ENCODE data around the gene SLC1A6. TPM values are rescaled to one million over a fixed set of nuclear protein-coding genes. Genes with fewer than 3 reads are reported as not detected.

The SLC1A6 gene
- total RNA-seq, 1 experiment from 2014 or later, result 0.15 TPM

DNA sequence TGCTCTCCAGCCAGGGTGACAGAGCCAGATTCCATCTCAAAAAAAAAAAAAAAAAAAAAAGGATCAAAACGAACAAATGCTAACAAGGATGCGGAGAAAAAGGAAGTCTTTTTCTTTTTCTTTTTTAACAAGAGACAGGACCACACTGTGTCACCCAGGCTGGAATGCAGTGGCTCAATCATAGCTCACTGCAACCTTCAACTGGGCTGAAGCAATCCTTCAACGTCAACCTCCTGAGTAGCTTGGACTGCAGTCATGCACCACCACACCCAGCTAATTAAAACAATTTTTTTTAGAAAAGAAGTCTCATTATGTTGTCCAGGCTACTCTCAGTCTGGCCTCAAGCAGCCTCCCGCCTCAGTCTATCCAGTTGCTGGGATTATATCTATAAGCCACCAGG lies 73.0 kb downstream of the SLC1A6 start:
- BruUV-seq (replicated peaks), result no TSS peak
- POLR2A ChIA-PET, result no interaction called here
- no peak for DNase-seq (ENCODE audit: low read depth, low spot score)

DNA sequence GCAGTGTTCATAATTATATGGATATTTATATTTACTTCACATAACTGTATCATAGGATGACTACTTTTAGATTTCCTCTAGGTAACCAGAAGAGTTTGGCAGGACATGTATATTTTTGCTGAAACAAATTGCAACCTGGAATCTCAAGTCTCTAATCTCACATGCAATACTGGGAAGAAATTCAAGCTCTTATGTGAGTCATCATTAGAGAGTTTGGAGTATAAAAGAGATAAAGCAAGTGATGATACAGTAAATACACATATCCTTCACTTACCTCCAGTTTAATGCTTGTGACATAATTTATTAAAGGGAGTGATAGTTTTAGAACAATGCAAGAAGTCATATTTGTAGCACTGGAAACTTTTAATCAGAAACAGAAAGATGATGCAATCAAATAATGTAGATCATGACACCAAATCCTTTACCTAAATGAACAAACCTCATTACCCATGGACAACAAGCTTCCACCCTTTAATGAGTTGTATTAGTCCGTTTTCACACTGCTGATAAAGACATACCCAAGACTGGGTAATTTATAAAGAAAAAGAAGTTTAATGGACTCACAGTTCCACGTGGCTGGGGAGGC lies 77.9 kb downstream of the SLC1A6 start:
- no peaks in the 10 kb centered on the region for H3K4me1 ChIP-seq (ENCODE audit: control insufficient read depth, insufficient read depth, low read length)
- H3K27ac ChIP-seq (ENCODE audit: low read length), result no peak overlapping the region
- intact Hi-C loops (cut with micrococcal nuclease; ENCODE audit: unreplicated experiment), result no loop called here
- in situ Hi-C loops (cut with HindIII; ENCODE audit: low pct_unique_long_range_greater_than_20kb, low sequenced_read_pairs), result no loop called here
- DNase-seq (ENCODE audit: low read depth, low spot score), result no peak
- no peaks in the 10 kb centered on the region for H3K9me3 ChIP-seq (ENCODE audit: control insufficient read depth, insufficient read depth, low read depth, low read length)
- POLR2A ChIA-PET, result no interaction called here
- TF ChIP-seq TCF7L2 (IDR thresholded peaks at IDR 0.05; ENCODE audit: low read depth, low read length) (no peak), SIN3A (IDR thresholded peaks at IDR 0.05; ENCODE audit: borderline replicate concordance, insufficient read depth, low read depth, low read length) (no peak)
- no peak overlapping the region for H3K4me3 ChIP-seq (ENCODE audit: low read depth in 2 of 2, low read length in 2 of 2)
- no peaks in the 10 kb centered on the region for H3K36me3 ChIP-seq (ENCODE audit: control insufficient read depth, insufficient read depth, low read length)
- BruUV-seq (replicated peaks), result no TSS peak
- CTCF ChIA-PET, result no interaction called here
- no peaks in the 10 kb centered on the region; the same call in 1 of the 2 replicates for H3K27me3 ChIP-seq (ENCODE audit: control insufficient read depth, insufficient read depth, low read length)
- ATAC-seq, result no peak

More for the DNA sequence above, 73.0 kb downstream of the SLC1A6 start:
- TF ChIP-seq, protein P1, sequence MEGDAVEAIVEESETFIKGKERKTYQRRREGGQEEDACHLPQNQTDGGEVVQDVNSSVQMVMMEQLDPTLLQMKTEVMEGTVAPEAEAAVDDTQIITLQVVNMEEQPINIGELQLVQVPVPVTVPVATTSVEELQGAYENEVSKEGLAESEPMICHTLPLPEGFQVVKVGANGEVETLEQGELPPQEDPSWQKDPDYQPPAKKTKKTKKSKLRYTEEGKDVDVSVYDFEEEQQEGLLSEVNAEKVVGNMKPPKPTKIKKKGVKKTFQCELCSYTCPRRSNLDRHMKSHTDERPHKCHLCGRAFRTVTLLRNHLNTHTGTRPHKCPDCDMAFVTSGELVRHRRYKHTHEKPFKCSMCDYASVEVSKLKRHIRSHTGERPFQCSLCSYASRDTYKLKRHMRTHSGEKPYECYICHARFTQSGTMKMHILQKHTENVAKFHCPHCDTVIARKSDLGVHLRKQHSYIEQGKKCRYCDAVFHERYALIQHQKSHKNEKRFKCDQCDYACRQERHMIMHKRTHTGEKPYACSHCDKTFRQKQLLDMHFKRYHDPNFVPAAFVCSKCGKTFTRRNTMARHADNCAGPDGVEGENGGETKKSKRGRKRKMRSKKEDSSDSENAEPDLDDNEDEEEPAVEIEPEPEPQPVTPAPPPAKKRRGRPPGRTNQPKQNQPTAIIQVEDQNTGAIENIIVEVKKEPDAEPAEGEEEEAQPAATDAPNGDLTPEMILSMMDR (IDR thresholded peaks at IDR 0.05), result no peak
- TF ChIP-seq, protein P2, sequence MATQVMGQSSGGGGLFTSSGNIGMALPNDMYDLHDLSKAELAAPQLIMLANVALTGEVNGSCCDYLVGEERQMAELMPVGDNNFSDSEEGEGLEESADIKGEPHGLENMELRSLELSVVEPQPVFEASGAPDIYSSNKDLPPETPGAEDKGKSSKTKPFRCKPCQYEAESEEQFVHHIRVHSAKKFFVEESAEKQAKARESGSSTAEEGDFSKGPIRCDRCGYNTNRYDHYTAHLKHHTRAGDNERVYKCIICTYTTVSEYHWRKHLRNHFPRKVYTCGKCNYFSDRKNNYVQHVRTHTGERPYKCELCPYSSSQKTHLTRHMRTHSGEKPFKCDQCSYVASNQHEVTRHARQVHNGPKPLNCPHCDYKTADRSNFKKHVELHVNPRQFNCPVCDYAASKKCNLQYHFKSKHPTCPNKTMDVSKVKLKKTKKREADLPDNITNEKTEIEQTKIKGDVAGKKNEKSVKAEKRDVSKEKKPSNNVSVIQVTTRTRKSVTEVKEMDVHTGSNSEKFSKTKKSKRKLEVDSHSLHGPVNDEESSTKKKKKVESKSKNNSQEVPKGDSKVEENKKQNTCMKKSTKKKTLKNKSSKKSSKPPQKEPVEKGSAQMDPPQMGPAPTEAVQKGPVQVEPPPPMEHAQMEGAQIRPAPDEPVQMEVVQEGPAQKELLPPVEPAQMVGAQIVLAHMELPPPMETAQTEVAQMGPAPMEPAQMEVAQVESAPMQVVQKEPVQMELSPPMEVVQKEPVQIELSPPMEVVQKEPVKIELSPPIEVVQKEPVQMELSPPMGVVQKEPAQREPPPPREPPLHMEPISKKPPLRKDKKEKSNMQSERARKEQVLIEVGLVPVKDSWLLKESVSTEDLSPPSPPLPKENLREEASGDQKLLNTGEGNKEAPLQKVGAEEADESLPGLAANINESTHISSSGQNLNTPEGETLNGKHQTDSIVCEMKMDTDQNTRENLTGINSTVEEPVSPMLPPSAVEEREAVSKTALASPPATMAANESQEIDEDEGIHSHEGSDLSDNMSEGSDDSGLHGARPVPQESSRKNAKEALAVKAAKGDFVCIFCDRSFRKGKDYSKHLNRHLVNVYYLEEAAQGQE (IDR thresholded peaks at IDR 0.05; ENCODE audit: insufficient read depth in 1 of 2, low read depth in 2 of 2, low read length in 1 of 2), result no peak
- TF ChIP-seq TCF7L2 (IDR thresholded peaks at IDR 0.05; ENCODE audit: low read depth, low read length) (no peak), SIN3A (IDR thresholded peaks at IDR 0.05; ENCODE audit: borderline replicate concordance, insufficient read depth, low read depth, low read length) (no peak), POLR2AphosphoS5 (IDR thresholded peaks at IDR 0.05; ENCODE audit: low read depth, low read length) (no peak)
- Histone ChIP-seq H3K27me3 (ENCODE audit: control insufficient read depth, insufficient read depth, low read length) (no peaks in the 10 kb centered on the region; the same call in 1 of the 2 replicates), H3K4me1 (ENCODE audit: control insufficient read depth, insufficient read depth, low read length) (no peaks in the 10 kb centered on the region), H3K9me3 (ENCODE audit: control insufficient read depth, insufficient read depth, low read depth, low read length) (no peaks in the 10 kb centered on the region), H3K36me3 (ENCODE audit: control insufficient read depth, insufficient read depth, low read length) (no peaks in the 10 kb centered on the region), H3K27ac (ENCODE audit: low read length) (no peak overlapping the region), H3K4me3 (ENCODE audit: low read depth in 2 of 2, low read length in 2 of 2) (no peak overlapping the region)
- CTCF ChIA-PET, result no interaction called here
- in situ Hi-C loops (cut with HindIII; ENCODE audit: low pct_unique_long_range_greater_than_20kb, low sequenced_read_pairs), result no loop called here
- no peak for ATAC-seq
- intact Hi-C loops (cut with micrococcal nuclease; ENCODE audit: unreplicated experiment), result no loop called here

Other genes starting within 250 kb of the SLC1A6 start
- gene ADGRE2, start 201.3 kb downstream of the SLC1A6 start, total RNA-seq (2021; ENCODE audit: unreplicated experiment), result 0.21 TPM
- gene OR7A5, start 144.7 kb downstream of the SLC1A6 start, total RNA-seq (2021; ENCODE audit: unreplicated experiment), result not detected
- gene OR7C1, start 144.7 kb downstream of the SLC1A6 start, total RNA-seq (2021; ENCODE audit: unreplicated experiment), result not detected
- gene OR7A10, start 130.9 kb downstream of the SLC1A6 start, total RNA-seq (2021; ENCODE audit: unreplicated experiment), result not detected
- not detected for gene OR7A17, start 93.7 kb downstream of the SLC1A6 start, total RNA-seq (2021; ENCODE audit: unreplicated experiment)
- gene OR7C2, start 38.4 kb downstream of the SLC1A6 start, total RNA-seq (2021; ENCODE audit: unreplicated experiment), result not detected
- not detected for gene CASP14, start 69.6 kb upstream of the SLC1A6 start, total RNA-seq (2021; ENCODE audit: unreplicated experiment)
- not detected for gene OR1I1, start 102.3 kb upstream of the SLC1A6 start, total RNA-seq (2021; ENCODE audit: unreplicated experiment)
- gene SYDE1, start 127.5 kb upstream of the SLC1A6 start, total RNA-seq (2021; ENCODE audit: unreplicated experiment), result 47.7 TPM
- gene NOTCH3, start 221.1 kb upstream of the SLC1A6 start, total RNA-seq (2021; ENCODE audit: unreplicated experiment), result 5.3 TPM

Measured in Panc1 (cell line).